NCI-H2107 treated with DMSO at 0.1 percent for 48 hours (cell line): ENCODE results near the gene SNX9.
A peak's percentile ranks its signal among the peaks of the same experiment; 100 is the strongest.

Experiments used
- DNase-seq: peaks from one replicate; lab custom pipeline; 2025; ENCODE audit not compliant: unreplicated experiment; lab: John Stamatoyannopoulos, UW

SNX9 gene

DNA sequence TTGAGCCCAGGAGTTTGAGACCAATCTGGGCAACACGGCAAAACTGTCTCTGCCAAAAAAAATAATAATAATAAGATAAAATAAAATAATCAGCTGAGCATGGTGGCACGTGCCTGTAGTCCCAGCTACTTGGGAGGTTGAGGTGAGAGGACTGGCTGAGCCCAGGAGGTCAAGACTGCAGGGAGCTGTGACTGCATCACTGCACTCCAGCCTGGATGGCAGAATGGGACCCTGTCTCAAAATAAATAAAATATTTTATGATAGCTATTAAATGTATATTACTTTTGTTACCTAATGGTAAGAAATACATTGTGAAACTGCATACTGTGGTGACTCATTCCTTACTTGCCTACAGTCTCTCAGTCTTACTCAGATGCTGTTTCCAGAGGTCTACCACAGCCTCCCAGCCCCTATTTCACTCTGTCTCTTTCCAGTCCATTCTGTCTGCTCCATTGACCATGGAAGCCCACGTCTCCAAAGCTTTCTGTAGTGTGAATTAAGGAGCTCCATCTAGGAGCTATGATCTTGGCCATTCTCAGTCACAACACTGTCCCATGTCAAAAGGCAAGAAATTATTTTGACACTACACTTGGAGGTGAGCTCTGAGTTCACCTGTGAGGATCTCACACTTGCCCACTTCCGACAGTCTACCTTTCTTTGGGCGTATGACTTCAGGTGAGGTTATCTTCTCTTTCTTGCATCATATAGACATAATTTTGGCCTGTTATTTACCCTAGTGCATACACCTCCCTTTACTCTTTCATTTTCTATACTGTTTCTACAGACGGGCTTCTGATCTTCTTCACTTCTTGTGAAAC is 22.4 kb upstream of the SNX9 start:
- DNase-seq, result no peak

DNA sequence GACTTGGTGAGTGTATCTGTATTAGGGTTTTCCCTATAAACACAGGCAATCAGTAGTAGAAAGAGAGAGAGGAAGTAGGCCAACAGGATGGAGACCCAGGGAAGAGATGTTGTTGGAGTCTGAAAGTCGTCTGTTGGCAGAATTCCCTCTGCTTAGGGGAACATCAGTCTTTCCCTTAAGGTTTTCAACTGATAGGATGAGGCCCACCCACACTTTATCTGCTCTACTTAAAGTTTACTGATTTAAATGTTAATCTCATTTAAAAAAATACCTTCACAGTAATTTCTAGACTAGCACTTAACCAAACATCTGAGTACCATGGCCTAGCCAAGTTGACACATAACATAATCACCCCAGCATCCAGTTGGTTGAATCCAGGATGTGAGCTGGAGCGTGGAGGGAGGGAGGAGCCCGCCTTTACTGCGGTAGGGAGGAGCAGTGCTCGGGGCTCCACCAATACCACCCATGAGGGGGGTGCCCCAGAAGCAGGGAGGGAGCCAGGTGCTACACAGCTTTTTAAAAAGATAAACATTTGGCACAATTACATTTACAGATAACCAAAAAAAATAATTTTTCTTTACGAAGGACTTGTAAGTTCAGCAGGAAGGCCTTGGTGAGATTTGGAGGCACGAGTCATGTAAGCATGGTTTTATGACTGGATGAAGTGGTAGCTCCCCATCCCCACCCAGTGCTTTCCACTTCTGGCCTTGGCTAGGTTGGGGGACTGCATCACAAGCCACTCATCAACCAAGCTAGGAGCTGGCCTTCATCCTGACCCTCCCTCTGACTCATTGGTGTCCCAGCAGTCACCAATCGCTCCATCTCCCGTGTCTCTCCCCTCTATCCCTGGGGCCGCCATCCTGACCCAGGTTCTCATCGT is 18.4 kb upstream of the SNX9 start:
- DNase-seq, result no peak

DNA sequence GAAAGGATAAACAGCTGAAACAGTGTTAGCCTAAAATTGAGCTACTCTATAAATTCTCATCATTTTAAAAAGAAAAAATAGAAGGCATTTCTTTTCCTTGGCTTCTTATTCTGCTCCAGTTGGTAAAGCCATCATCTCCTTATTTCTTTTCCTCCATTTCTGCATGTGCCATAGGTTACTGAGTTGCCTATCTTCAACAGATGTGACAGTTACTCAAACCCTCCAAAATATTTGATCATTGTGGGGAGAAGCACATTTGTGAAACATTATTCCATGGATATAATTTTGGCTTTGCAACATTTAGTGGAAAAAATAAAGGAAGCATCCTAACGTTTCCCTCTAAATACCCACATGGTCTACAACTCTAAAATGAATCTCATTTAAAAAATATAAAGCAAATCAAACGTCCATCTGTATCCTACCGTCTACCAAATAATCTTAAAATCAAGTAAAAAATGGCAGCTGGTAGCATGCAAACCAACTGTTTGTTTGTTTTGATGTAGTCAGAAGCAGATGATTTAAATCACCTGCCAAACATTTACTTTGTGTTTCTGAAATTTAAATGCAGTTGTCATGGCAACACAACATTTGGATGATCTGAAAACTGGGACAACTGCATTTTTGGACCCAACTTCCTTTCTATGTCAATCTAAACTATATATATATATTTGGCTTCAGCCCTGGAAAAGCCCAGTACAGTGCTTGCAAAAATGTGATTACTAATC is 16.8 kb upstream of the SNX9 start:
- DNase-seq, result no peak

DNA sequence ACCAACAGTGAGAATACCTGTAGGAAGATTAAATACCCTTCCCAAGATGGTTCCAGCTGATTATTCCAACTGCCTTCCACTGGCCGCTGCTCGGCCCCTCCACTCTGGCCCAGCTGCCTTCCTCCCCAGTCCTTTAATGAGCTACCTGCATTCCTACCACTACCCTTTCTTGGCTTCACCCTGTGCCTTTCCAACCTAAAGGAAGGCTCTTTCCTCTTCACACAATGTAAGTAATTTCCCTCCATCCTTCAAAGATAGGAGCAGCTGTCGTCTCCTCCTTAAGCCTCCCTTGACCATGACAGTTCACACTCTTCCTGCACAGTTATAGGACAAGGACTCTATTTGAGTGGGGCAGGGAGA is 16.2 kb upstream of the SNX9 start:
- DNase-seq, result no peak

DNA sequence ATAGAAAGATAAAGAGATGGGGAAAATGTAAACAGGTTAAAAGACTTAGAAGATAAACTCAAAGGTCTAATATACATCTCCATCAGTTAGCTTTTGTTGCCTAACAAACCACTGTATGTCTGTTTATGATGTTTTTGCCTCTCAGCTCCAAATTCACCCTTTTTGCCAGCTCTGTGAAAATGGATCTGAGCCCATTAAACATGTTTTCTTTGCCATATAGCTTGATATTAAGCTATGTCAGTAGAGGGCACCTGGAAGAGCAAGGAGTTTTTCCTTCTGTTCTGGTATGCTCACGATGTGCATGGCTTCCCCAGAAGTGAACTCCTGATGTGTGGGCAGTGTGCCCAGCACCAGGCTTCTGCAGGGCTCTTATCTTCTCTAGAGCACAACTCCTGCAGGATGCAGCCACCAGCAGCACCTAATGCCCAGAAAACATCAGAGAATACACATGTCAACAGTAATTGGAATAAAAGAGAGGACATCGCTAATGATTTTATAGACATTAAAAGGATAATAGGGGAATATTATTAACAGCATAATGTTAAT is 14.6 kb upstream of the SNX9 start:
- DNase-seq, result no peak

DNA sequence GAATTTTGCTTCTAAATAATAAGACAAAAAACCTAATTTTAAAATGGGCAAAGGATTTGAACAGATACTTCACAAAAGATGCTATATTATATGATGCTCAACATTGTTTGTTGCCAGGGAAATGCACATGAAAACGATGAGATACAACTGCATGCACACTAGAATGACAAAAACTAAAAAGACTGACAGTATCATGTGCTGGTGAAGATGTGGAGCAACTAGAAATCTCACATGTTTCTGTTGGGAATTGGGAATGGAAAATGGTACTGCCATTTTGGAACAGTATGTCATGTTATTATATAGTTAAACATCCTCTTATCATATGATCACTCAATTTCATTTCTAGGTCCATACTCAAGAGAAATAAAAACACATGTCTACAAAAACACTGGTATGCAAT is 13.4 kb upstream of the SNX9 start:
- DNase-seq, result no peak

DNA sequence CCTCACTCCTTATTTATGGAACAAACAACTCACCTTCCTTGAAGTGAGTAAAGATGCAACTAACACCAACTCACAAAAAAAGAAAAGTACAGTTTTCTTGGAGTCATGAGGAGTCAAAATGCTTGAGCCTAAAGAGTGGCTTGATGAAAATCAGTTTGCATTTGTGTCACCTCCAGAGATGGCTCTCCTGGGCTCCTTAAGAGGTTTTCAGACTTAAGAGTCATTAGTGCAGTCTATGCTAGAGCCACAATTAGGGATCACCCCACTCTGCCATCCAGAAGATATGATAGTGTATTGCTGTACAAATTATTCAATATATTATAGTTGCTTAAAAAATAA is 11.9 kb upstream of the SNX9 start:
- no peak for DNase-seq

DNA sequence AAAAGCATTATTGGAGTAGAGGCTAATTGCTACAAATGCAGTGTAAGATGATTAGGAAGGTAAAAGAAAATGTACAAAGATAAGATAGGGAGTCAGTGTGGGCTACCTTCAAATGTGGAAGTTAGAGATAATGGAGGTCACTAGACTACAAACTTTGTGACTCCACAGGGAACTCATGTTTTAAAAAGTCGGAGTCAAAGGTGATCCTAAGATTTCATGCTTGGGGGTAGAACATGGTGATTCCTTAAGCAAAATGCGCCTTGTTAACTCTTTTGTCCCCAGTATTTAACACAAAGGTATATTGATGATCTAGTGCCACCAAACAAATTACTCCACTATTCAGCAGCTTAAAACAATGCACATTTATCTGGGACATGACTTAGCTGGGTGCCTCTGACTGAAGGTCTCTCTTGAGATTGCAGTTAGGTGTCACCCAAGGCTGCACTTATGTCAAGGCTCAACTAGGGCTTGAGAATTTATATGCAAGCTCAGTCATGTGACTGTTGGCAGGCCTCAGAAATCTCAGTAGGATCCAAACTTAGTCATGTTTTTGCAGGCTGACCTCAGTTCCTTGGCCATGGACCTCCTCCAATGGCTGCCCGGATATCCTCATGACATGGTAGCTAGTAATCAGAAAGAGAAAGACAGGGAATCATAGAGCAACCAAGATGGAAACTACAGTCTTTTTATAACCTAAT is 11.4 kb upstream of the SNX9 start:
- DNase-seq, result no peak

DNA sequence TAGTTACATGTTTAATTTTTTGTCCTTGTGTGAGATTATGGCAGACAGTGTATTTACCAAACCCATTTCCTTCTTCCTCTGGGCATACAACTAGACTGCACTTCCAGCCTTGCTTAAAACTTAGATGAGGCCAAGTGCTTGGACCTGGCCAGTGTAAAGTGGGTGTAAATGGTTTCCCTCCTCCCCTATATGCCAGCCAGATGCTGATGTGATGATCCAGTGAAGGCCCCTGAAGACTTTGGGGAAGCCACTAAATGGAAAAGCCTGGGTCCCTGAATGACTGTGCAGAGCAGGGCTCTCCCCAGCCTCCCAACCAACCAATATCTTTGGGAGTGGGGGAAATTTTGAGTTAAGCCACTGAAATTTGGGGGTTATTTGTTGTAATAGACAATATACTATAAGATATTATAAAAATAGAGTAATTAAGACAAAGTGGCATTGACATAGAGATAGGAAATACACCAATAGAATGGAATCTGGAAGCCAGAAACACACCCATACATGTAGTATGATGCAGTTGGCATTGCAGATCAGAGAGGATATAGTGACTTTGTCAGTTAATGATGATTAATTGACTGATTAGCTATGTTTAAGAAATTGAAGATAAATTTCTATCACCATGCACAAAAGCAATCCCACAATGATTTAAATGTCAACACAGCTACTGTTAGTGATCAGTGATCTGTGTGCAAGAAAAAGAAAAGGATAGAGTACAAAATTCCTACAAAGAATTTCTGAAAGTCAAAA is 10.4 kb upstream of the SNX9 start:
- DNase-seq, result no peak

DNA sequence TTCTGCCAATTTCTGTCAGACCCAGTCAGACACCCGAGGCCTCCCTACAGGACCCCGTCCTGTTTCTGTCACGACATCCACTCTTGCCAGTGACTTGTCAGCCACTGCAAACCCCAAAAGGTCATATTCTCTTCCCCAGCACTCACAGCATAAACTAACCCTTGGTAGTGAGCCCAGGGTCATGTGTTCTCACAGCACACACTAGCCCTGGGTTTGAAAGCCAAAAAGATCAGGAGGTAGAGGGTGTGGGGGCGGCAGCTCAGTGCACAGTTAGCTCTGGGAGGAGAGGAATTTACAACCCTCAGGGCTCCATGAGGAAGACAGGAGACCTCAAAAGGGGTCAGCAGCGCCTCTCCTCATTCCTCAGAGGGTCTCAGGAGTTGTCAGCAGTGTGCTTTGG is 9.9 kb upstream of the SNX9 start:
- DNase-seq, result no peak

DNA sequence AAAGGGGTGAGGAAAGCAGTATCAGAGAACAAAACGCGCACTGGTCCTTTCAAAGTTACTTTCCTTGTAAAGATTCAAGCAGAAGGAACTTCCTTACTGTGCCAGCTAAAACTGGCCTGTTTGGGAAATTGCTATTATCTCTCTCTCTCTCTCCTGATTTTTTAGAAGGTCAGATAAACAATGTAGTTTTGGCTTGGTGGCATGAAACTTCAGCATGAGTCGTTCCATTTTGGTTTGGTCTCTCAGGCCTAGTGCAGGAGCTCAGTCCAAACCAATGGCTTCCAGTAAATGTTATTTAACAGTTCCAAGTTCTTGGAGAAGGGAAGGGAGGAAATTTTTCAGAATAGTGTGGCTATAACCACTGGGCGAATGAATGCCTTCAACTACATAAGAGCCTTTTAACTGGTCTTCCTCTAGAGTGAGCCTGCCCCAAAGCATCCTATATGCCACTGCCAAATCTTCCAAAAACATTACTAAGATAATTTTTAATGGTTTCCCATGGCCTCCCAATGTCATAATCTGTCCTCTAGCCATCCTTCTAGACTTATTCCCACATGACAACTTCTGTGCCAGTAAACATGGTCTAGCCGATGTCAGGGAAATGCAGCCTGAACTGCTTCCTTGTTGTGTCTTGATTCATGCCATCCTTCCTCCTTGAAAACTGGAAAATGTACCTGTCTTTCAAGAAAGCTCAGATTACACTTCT is 9.1 kb upstream of the SNX9 start:
- DNase-seq, result no peak

DNA sequence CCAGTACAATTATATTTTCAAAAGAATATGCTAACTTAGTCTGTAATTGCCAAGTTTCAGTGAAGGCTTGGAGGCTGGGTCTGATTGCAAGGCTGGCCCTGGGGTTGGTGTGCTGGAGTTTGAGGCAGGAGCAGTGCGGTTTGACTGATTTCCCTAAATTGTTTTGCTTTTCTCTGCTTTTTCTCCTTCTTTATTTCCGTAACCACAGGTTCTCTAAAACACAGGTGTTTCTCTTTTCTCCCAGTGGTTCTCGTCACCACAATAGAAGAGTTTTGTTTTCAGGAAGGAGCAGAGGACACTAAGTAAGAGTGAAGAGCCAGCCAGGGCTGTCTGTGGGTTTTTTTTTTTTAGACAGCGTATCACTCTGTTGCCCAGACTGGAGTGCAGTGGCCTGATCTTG is 8.2 kb upstream of the SNX9 start:
- peak; percentile 23 for DNase-seq

DNA sequence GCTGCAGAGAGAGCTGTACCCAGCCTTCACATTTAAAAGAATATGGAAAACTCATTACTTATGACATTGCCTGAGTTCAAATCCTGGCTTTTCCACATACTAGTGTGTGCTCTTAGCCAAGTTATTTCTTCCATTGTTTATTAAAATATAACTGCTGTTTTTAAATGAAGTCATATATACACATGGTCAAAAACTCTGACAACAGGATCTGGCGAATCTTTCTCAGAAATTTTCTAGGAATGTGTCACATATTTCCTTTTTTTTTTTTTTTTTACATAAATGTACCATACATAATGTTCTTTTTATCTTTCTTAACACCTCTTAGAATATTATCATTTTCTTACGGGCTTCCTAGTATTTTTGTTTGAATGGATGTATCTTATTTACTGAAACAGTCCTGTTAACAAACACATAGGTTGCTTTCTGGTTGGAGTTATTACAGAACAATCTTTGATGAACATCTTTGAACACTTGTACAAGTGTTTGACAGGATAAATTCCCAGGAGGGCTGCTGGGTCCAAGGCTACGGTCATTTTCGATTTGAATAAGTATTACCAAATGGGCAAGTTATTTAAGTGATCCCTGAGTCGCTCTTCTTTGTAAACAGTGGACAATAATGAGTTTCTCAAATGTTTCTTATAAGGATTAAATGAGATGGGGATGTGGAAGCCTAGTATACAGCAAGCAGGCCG is 1.6 kb upstream of the SNX9 start:
- DNase-seq, result no peak

DNA sequence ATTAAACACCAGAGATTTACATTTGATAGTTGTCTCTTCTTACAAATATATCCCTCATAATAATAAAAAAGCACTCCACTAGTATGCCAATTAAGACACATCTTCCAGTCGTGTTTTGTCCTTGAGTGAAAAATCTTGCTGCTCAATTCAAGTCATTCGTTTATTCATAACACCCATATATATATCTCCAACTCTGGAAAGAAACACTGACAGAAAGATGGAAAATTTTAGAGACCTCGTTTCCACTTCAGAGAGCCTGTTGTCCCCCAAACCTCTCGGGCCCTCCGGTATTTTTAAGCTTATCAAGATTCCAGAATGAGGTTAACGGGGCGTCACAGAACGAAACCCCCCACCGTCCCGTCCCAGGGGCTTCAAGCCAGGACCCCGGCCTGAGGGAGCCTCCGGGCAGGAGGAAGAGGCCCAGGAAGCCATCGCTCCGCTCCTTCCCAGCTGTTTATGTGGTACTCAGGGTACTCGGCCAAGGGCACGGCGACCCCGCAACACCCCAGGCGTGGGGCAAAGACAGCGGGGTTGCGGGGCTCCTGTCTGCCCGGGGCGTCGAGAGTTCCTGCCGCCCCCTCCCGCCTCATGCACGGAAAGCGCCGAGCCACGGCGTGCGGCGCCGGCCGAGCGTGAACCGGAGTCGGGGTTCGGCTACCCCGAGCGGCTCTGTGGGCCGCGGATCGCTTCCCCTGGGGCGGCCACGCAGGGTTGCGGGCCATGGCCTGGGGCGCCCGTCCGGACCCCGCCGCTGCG is 623 bp upstream of the SNX9 start:
- no peak for DNase-seq

DNA sequence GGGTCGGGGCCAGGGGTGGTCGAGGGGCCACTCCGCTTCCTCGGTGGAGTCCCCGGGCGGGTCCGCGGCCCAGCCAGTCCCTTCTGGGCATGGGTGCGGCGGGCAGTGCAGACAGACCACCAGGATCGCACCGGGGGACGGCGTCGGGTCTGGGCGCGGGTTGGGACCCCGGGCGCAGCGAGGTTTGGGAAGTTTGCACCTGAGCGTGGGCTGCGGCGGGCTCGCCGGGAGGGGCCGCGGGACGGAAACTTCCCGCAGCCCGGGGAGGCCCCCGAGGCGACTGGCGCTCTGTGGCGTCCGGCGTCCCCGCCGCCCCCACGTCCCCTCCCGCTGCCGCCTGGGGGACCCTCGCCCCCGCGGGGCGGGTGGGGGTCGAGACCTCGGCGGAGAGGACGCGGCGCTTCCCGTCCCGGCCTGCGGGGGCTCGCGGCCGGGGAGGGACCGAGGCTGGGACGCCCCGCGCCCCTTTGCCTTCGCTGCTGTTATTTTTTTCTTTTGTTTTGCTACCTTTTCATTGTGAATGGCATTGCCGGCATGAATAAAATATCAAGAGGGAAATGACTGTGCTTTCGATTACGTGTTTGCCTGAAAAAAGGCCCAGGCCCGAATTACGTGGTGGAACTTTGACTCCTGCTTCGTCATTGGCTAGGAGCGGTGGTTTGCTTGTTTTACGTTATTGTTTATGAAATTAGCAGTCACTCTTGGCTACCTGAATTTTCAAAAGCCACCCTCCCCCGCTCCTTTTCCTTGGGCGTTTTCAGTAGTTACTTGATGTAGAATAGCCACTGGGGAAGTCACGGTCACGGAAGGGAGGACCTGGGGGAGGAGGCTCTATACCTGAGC is 703 bp downstream of the SNX9 start:
- peak; percentile 13 for DNase-seq

DNA sequence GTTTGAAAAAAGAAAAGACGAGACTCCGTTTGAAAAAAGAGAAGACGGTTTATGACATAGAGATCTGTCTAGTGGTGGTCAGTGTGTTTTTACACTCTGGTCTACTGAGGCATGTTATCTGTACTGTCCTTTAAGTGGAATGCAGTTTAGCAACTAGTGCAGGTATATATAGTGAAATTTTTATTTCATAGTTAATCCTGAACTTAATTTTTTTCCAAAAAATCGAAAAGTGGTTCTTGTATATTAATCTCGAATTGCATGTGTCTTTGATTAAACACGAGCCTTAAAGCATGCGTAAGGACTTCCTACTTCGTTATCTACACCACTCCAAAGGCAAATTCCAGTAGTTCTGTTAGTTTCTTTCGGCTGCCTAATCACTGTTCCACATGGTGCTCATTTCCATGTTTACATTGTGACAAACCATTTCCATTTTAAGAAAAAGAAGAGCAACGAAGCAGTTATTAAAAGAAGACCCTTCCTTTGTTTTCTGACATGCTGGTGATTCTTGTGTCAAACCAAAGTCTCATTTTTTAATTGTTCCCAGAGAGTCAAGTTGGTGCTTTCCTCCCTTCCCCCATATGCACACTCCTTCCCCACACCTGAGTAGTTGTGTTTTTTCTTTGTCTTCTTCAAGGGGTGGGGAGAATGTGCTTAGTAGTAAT is 2.3 kb downstream of the SNX9 start:
- no peak for DNase-seq
